Neural cell (in vitro differentiated cells): ENCODE data around the gene TMED7. TPM values are rescaled to one million over a fixed set of nuclear protein-coding genes. Genes with fewer than 3 reads are reported as not detected.

Experiments
- H2AFZ ChIP-seq: fragments of 200-600, 300-800 bp; sonication (generic), shearing (Covaris generic); 2 replicates; pipeline ENCODE4 v1.6.0; 2014; ENCODE audit warnings: low read depth, mild to moderate bottlenecking, antibody characterized with exemption, low read length, moderate library complexity
- H3F3A ChIP-seq: fragments of 200-600 bp; shearing (Covaris generic); 2 replicates; pipeline ENCODE4 v1.6.1; 2016; ENCODE audit warnings: mild to moderate bottlenecking, moderate library complexity, mixed read lengths, antibody characterized with exemption, low read length; ENCODE audit not compliant: insufficient read depth, poor library complexity, severe bottlenecking
- H3K27ac ChIP-seq: fragments of 200-600, 300-800 bp; sonication (generic), shearing (Covaris generic); 2 replicates; pipeline ENCODE4 v1.5.1; 2014; ENCODE audit warnings: mild to moderate bottlenecking, low read length, moderate library complexity
- H3K27me3 ChIP-seq: fragments of 300-800, 200-600 bp; sonication (generic), shearing (Covaris generic); 2 replicates; pipeline ENCODE4 v1.6.0; 2014; ENCODE audit warnings: mild to moderate bottlenecking, low read depth, low read length, moderate library complexity; ENCODE audit not compliant: insufficient read depth
- H3K36me3 ChIP-seq: fragments of 300-800, 200-600 bp; sonication (generic), shearing (Covaris generic); 2 replicates; pipeline ENCODE4 v1.5.1; 2014; ENCODE audit warnings: mild to moderate bottlenecking, antibody characterized with exemption, low read length, moderate library complexity; ENCODE audit not compliant: insufficient read depth
- H3K4me2 ChIP-seq: fragments of 300-800, 200-600 bp; sonication (generic), shearing (Covaris generic); 2 replicates; pipeline ENCODE4 v1.6.0; 2014; ENCODE audit warnings: mild to moderate bottlenecking, low read length
- H3K4me3 ChIP-seq: fragments of 300-800, 200-600 bp; sonication (generic), shearing (Covaris generic); 2 replicates; pipeline ENCODE4 v1.5.1; 2014; ENCODE audit warnings: mild to moderate bottlenecking, low read length, moderate library complexity
- H3K79me2 ChIP-seq: fragments of 200-600 bp; shearing (Covaris generic); replicated peaks from 2 replicates; pipeline ENCODE4 v1.6.0; 2014; ENCODE audit warnings: mild to moderate bottlenecking, low read length, moderate library complexity; ENCODE audit not compliant: insufficient read depth
- H3K9ac ChIP-seq: fragments of 300-800, 200-600 bp; sonication (generic), shearing (Covaris generic); 2 replicates; pipeline ENCODE4 v1.6.1; 2016; ENCODE audit warnings: mild to moderate bottlenecking, low read length, mixed read lengths
- H3K9me2 ChIP-seq: fragments of 200-600 bp; shearing (Covaris generic); 2 replicates; pipeline ENCODE4 v1.6.1; 2016; ENCODE audit warnings: mild to moderate bottlenecking, low read length, mixed read lengths; ENCODE audit not compliant: insufficient read depth
- H3K9me3 ChIP-seq: fragments of 200-600, 300-800 bp; sonication (generic), shearing (Covaris generic); 2 replicates; pipeline ENCODE4 v1.6.1; 2016; ENCODE audit warnings: mild to moderate bottlenecking, mixed run types, low read length, moderate library complexity, mixed read lengths
- H4K20me1 ChIP-seq: fragments of 200-600 bp; shearing (Covaris generic); 2 replicates; pipeline ENCODE4 v1.6.1; 2016; ENCODE audit warnings: mild to moderate bottlenecking, mixed run types; ENCODE audit not compliant: insufficient read depth
- EP300 ChIP-seq: fragments of 450-650 bp; conservative IDR thresholded peaks from 2 replicates; pipeline ENCODE4 v1.6.1; 2014; ENCODE audit warnings: antibody characterized with exemption, mild to moderate bottlenecking, moderate library complexity; ENCODE audit not compliant: poor library complexity, severe bottlenecking
- EZH2 ChIP-seq: fragments of 200-600, 300-800 bp; shearing (Covaris generic), sonication (generic); IDR thresholded peaks from 2 replicates; pipeline ENCODE4 v1.6.1; 2014; ENCODE audit warnings: antibody characterized with exemption, low read length, borderline replicate concordance, mild to moderate bottlenecking; ENCODE audit not compliant: insufficient read depth, poor library complexity, severe bottlenecking
- MXI1 ChIP-seq: fragments of 450-650 bp; conservative IDR thresholded peaks from 2 replicates; pipeline ENCODE4 v1.6.1; 2014; ENCODE audit warnings: antibody characterized with exemption, mild to moderate bottlenecking; ENCODE audit not compliant: poor library complexity, severe bottlenecking
- POLR2AphosphoS5 ChIP-seq: IDR thresholded peaks from 2 replicates; pipeline ENCODE4 v1.6.1; 2012
- RAD21 ChIP-seq: fragments of 450-650 bp; conservative IDR thresholded peaks from 2 replicates; pipeline ENCODE4 v1.6.1; 2014; ENCODE audit warnings: antibody characterized with exemption, mild to moderate bottlenecking, moderate library complexity
- SMC3 ChIP-seq: fragments of 450-650 bp; conservative IDR thresholded peaks from 2 replicates; pipeline ENCODE4 v1.6.1; 2014; ENCODE audit warnings: antibody characterized with exemption, mild to moderate bottlenecking, moderate library complexity; ENCODE audit not compliant: poor library complexity
- TAF1 ChIP-seq: IDR thresholded peaks from 2 replicates; pipeline ENCODE4 v1.6.1; 2012; ENCODE audit warnings: low read depth
- polyA plus RNA-seq: library from polyadenylated mRNA; depleted of rRNA; stranded (reverse); fragments of >200 nt; gene quantifications from 2 replicates; pipeline ENCODE4 v1.2.3, GENCODE V29; 2014
- TF ChIP-seq, protein P1 (sequence below): fragments of 450-650 bp; IDR thresholded peaks from 2 replicates; pipeline ENCODE4 v1.5.1; 2014; ENCODE audit warnings: antibody characterized with exemption, mild to moderate bottlenecking, moderate library complexity; ENCODE audit not compliant: poor library complexity, severe bottlenecking
- TF ChIP-seq, protein P2 (sequence below): IDR thresholded peaks from 2 replicates; pipeline ENCODE4 v1.6.1; 2012; ENCODE audit warnings: borderline replicate concordance

TMED7 gene
- polyA plus RNA-seq, 1 donor from 2014 or later: 74.3 TPM

DNA sequence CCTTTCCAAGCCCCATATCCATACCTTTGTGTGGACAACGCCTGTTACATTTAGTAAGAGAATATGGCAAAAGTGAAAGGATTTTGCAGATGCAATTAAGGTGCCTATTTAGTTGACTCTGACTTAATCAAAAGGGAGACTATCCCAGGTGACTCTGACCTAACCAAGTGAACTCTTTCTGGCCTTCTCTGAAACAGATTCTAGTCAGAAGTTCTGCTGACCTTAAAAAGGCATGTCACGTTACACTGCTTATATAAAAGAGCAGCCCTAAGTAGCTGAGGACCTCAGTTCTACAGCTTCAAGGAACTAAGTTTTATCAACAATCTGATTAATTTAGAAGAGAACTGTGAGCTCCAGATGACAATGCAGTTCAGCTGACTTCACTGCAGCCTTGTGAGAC, 17.9 kb downstream of the TMED7 start:
- no peaks in the 10 kb centered on the region for H3K79me2 ChIP-seq
- no peaks in the 10 kb centered on the region for H3K27me3 ChIP-seq
- H3F3A ChIP-seq: no peaks in the 10 kb centered on the region
- no peak overlapping the region for H3K4me3 ChIP-seq
- H3K9me3 ChIP-seq: no peaks in the 10 kb centered on the region
- no peaks in the 10 kb centered on the region for H3K36me3 ChIP-seq
- no peaks in the 10 kb centered on the region for H3K9me2 ChIP-seq
- H3K9ac ChIP-seq: no peak overlapping the region
- no peak overlapping the region for H2AFZ ChIP-seq
- no peaks in the 10 kb centered on the region for H4K20me1 ChIP-seq
- no peak overlapping the region for H3K4me2 ChIP-seq
- TF ChIP-seq RAD21 (no peak), TAF1 (no peak), SMC3 (no peak), EZH2 (no peak), POLR2AphosphoS5 (no peak), MXI1 (no peak), EP300 (no peak)
- TF ChIP-seq, protein P1, sequence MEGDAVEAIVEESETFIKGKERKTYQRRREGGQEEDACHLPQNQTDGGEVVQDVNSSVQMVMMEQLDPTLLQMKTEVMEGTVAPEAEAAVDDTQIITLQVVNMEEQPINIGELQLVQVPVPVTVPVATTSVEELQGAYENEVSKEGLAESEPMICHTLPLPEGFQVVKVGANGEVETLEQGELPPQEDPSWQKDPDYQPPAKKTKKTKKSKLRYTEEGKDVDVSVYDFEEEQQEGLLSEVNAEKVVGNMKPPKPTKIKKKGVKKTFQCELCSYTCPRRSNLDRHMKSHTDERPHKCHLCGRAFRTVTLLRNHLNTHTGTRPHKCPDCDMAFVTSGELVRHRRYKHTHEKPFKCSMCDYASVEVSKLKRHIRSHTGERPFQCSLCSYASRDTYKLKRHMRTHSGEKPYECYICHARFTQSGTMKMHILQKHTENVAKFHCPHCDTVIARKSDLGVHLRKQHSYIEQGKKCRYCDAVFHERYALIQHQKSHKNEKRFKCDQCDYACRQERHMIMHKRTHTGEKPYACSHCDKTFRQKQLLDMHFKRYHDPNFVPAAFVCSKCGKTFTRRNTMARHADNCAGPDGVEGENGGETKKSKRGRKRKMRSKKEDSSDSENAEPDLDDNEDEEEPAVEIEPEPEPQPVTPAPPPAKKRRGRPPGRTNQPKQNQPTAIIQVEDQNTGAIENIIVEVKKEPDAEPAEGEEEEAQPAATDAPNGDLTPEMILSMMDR: no peak
- TF ChIP-seq, protein P2, sequence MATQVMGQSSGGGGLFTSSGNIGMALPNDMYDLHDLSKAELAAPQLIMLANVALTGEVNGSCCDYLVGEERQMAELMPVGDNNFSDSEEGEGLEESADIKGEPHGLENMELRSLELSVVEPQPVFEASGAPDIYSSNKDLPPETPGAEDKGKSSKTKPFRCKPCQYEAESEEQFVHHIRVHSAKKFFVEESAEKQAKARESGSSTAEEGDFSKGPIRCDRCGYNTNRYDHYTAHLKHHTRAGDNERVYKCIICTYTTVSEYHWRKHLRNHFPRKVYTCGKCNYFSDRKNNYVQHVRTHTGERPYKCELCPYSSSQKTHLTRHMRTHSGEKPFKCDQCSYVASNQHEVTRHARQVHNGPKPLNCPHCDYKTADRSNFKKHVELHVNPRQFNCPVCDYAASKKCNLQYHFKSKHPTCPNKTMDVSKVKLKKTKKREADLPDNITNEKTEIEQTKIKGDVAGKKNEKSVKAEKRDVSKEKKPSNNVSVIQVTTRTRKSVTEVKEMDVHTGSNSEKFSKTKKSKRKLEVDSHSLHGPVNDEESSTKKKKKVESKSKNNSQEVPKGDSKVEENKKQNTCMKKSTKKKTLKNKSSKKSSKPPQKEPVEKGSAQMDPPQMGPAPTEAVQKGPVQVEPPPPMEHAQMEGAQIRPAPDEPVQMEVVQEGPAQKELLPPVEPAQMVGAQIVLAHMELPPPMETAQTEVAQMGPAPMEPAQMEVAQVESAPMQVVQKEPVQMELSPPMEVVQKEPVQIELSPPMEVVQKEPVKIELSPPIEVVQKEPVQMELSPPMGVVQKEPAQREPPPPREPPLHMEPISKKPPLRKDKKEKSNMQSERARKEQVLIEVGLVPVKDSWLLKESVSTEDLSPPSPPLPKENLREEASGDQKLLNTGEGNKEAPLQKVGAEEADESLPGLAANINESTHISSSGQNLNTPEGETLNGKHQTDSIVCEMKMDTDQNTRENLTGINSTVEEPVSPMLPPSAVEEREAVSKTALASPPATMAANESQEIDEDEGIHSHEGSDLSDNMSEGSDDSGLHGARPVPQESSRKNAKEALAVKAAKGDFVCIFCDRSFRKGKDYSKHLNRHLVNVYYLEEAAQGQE: no peak
- no peak overlapping the region for H3K27ac ChIP-seq

DNA sequence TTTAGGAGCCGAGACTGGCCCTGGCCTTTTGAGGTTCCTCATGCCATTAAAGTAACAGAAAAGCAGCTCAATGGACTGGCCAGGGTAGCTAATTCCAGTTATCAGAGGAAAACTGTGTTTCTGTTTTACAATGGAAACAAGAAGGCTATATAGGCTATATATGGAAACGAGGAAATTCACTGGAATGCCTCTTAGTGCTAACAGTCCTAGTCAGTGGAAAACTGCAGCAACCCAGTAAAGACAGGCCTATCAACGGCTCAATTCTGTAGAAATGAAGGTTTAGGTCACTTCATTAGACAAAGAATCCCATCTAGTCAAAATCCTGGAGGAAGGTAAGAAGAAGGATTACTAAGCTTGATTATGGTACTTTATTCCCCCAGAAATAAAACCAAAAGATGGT, 20.4 kb downstream of the TMED7 start:
- Histone ChIP-seq H3K4me3 (no peak overlapping the region), H3K27me3 (peaks cover 3% of the 10 kb centered on the region), H3K9me3 (no peaks in the 10 kb centered on the region), H3K36me3 (no peaks in the 10 kb centered on the region), H3K9ac (no peak overlapping the region), H3K4me2 (no peak overlapping the region), H3F3A (no peaks in the 10 kb centered on the region), H3K9me2 (no peaks in the 10 kb centered on the region), H3K79me2 (no peaks in the 10 kb centered on the region), H4K20me1 (no peaks in the 10 kb centered on the region), H2AFZ (no peak overlapping the region), H3K27ac (no peak overlapping the region)
- TF ChIP-seq EZH2 (no peak), TAF1 (no peak), EP300 (no peak), POLR2AphosphoS5 (no peak), MXI1 (no peak), RAD21 (no peak), SMC3 (no peak)
- TF ChIP-seq, protein P2: no peak
- TF ChIP-seq, protein P1: no peak
